ENCODE results near the gene PLD6.

Gene PLD6

DNA sequence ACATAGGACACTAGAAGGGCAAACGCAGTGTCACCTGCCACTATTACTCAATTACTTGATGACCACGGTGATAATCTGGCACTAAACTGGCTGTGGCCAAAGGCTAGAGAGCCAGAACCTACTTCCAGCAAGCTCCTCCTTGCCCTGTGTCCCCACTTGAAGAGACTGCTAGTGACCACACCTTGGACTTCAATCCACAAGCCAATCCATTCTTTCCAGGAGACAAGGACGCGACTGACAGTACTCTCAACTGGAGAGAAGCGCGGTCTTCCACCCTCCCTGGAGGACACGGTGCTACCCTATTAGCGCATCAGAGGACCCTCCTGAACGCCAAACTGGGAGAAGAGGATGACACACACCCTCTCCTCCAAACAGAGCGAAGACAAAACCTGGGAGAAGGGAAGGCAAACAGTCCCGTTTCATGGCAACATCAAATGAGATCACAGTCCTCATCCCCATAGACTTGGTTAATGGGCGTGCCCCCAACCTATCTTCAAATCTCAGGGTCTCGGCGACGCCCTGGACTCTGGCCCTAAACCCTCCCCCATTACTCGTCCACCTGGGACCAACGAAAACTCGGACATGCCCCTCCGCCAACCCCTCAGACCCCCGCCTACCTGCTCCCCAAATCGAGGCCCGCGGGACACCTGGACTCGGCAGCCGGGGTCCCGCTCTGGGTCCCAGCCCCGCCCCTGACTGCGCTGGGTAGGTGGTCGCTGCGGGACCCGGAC is 30.3 kb upstream of the PLD6 start:
- peak overlapping the region; percentile 93 for H3K4me2 ChIP-seq (ENCODE audit: low read length)
- peak overlapping the region; percentile 99 for H3K9ac ChIP-seq (ENCODE audit: low read depth, low read length)
- H3K9me3 ChIP-seq (replicated peaks; ENCODE audit: low read length): no peaks in the 10 kb centered on the region
- peaks cover 12% of the 10 kb centered on the region for H3K36me3 ChIP-seq (ENCODE audit: insufficient read depth, low read length)
- H3K4me1 ChIP-seq (ENCODE audit: control insufficient read depth, insufficient read depth, low read length): peaks cover 17% of the 10 kb centered on the region
- no peaks in the 10 kb centered on the region for H3K27me3 ChIP-seq (ENCODE audit: control insufficient read depth, insufficient read depth, low read length)
- peak overlapping the region; percentile 89 for H3K4me3 ChIP-seq (ENCODE audit: low read length)

DNA sequence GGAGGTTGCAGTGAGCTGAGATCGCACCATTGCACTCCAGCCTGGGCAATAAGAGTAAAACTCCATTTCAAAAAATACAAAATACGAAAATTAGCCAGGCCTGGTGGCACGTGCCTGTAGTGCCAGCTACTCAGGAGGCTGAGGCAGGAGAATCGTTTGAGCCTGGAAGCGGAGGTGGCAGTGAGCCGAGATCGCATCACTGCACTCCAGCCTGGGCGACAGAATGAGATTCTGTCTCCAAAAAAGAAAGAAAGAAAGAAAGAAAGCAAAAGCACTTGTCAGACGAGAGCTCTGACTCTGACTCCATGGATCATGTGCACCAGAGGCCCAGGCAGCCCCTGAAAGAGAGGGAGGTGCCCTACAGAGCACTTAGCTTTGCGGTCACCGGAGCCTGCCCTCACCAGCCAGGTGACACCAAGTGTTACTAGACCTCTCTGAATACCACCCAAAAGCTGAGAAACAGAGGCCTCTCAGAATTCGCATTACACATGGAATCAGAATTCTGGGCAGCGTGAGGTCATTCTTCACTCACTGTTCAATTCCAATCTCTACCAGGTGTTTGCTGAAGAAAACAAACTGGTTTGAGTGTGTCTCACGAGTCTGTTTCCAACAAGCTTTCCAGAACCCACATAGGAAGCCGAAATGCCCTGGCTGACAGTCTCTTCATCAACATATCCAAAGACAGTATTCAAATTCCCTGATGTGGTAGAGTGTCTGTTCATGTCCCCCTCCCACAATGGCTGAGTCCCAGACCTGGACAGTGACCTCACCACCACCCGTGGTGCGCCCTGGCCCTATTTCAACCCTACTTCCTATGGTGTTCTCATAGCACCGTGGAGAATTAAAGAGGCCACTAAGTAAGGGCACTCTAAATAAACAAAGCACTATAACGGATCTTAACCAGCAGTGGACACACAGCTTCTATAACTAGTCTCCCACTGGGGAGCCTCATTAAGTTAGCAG is 29.4 kb upstream of the PLD6 start:
- peak overlapping the region; percentile 99 for H3K9ac ChIP-seq (ENCODE audit: low read depth, low read length)
- H3K9me3 ChIP-seq (replicated peaks; ENCODE audit: low read length): no peaks in the 10 kb centered on the region
- peaks cover 17% of the 10 kb centered on the region for H3K4me1 ChIP-seq (ENCODE audit: control insufficient read depth, insufficient read depth, low read length)
- H3K4me2 ChIP-seq (ENCODE audit: low read length): peak overlapping the region; percentile 93
- peaks cover 21% of the 10 kb centered on the region for H3K36me3 ChIP-seq (ENCODE audit: insufficient read depth, low read length)
- peak overlapping the region; percentile 89 for H3K4me3 ChIP-seq (ENCODE audit: low read length)
- H3K27me3 ChIP-seq (ENCODE audit: control insufficient read depth, insufficient read depth, low read length): no peaks in the 10 kb centered on the region

DNA sequence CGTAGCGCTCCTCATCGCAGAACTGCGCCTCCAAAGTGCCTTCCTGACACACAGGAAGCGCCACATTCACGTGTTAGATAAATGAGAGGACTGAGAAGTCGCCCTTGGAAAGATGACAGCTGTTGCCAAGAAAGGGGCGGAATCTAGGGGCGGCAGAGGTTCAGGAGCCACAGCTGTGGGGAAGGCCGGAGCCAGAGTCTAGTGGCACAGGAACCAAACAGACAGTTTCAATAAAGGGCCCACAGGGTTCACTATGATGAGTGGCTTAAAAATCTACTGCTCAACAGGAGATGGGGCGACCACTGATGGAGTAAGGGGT is 26.1 kb upstream of the PLD6 start:
- no peak overlapping the region for H3K4me2 ChIP-seq (ENCODE audit: low read length)
- no peak overlapping the region for H3K9ac ChIP-seq (ENCODE audit: low read depth, low read length)
- no peaks in the 10 kb centered on the region for H3K9me3 ChIP-seq (replicated peaks; ENCODE audit: low read length)
- H3K4me3 ChIP-seq (ENCODE audit: low read length): no peak overlapping the region
- peaks cover 52% of the 10 kb centered on the region for H3K36me3 ChIP-seq (ENCODE audit: insufficient read depth, low read length)
- H3K4me1 ChIP-seq (ENCODE audit: control insufficient read depth, insufficient read depth, low read length): peaks cover 11% of the 10 kb centered on the region
- H3K27me3 ChIP-seq (ENCODE audit: control insufficient read depth, insufficient read depth, low read length): no peaks in the 10 kb centered on the region

DNA sequence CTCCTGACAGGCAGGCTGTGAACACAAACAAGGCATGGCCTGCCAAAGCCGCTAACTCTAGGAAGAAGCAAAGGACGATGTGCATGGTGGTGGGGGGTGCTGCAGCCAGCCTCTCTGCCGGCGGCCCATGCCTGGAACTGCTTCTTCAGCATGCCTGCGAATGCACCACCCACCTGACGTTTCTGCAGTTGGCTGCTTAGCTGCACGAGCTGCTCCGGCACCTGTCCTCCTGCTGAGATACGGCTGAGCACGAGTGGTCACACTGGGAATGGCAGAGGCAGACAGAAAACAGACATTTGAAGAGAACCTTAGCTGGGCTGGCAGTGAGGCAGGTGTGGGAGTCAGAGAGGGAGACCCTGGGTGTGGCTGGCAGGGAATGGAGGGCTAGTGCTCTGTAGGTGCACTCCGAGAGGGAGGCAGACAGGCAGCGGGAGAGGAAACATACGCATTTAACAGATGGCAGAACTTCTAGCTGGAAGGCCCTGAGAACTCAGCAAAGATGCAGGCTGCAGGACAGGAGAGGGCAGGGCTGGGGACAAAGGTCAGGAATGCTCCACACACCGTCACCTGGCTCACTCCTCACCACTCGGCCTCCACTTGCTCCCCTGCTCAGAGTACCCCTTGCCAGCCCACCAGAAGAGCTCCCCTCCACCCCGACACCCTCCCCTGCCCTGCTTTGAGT is 25.6 kb upstream of the PLD6 start:
- Histone ChIP-seq H3K4me1 (ENCODE audit: control insufficient read depth, insufficient read depth, low read length) (peaks cover 11% of the 10 kb centered on the region), H3K9ac (ENCODE audit: low read depth, low read length) (no peak overlapping the region), H3K9me3 (replicated peaks; ENCODE audit: low read length) (no peaks in the 10 kb centered on the region), H3K27me3 (ENCODE audit: control insufficient read depth, insufficient read depth, low read length) (no peaks in the 10 kb centered on the region), H3K4me3 (ENCODE audit: low read length) (no peak overlapping the region), H3K36me3 (ENCODE audit: insufficient read depth, low read length) (peaks cover 56% of the 10 kb centered on the region), H3K4me2 (ENCODE audit: low read length) (no peak overlapping the region)

DNA sequence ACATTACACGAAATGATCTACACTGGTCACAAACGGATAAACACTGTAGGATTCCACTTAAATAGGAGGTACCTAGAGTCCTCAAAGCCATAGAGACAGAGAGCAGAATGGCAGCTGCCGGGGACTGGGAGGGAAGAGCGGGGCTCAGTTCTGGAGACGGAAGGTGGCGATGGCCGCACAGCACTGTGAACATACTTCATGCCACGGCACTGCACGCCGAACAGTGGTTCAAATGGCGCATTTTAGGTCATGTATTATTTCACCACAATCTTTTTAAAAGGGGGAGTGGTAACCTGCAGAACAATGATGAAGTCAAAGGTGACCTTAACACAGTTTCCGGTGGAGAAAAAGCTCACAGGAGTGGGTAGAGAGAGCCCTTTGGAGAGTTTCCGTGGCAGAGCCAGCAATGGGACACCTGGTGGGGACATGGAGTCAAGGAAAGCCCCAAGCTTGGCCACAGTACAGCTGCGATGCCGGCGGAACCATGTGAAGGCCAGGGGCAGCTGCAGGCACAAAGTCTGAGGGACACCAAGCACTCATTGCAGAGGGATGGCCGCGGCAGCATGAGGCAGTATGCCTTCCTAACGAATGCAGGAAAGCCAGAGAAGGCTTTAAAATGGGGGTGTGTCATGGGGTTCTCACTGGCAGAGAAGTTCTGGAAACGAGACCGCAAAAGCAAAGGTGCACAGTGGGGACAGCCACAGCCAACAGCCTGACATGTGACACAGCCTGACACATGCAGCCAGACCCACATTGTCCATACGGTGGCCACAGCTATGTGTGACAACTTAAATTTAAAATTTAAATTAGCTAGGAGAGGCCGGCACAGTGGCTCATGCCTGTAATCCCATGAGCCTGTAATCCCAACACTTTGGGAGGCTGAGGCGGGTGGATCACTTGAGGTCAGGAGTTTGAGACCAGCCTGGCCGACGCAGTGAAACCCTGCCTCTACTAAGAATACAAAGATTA is 23.6 kb upstream of the PLD6 start:
- Histone ChIP-seq H3K27me3 (ENCODE audit: control insufficient read depth, insufficient read depth, low read length) (no peaks in the 10 kb centered on the region), H3K9ac (ENCODE audit: low read depth, low read length) (no peak overlapping the region), H3K4me2 (ENCODE audit: low read length) (no peak overlapping the region), H3K36me3 (ENCODE audit: insufficient read depth, low read length) (peaks cover 76% of the 10 kb centered on the region), H3K4me3 (ENCODE audit: low read length) (no peak overlapping the region), H3K4me1 (ENCODE audit: control insufficient read depth, insufficient read depth, low read length) (no peaks in the 10 kb centered on the region), H3K9me3 (replicated peaks; ENCODE audit: low read length) (no peaks in the 10 kb centered on the region)

DNA sequence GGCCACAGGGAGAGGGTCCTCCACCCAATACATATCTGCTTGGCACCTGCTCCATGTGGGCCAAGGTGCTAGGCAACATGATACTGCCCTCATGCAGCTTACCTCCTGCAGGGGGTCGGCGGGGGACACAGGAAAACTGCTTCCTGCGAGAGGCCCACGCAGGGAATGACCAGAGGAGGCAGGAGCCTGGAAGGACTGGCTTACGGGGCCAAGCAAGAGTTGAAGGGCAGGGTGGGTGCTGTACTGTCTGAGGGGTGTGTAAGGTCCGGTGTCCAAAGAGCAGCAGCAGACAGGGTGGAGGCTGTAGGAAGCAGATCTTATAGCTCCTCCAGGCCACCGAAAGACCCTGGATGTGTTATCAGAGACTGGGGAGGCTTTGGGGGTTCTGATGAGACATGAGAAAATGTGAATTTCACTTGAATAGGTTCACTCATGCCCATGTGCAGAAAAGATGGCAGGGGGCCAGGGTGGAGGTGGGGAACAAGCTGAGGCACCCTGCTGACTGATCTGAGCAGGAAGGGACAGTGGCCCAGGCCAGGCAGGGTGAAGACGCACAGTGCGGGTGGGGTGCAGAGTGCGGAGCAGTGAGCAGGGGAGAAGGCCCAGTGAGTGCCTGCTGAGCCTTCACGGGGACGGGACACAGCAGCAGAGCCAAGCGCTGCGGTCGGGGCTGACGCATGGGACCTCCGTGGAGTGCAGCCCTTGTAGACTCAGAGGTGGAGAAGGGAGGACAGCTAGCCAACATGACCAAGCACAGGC is 22.6 kb upstream of the PLD6 start:
- Histone ChIP-seq H3K36me3 (ENCODE audit: insufficient read depth, low read length) (peaks cover 86% of the 10 kb centered on the region), H3K4me3 (ENCODE audit: low read length) (no peak overlapping the region), H3K4me1 (ENCODE audit: control insufficient read depth, insufficient read depth, low read length) (no peaks in the 10 kb centered on the region), H3K9me3 (replicated peaks; ENCODE audit: low read length) (no peaks in the 10 kb centered on the region), H3K27me3 (ENCODE audit: control insufficient read depth, insufficient read depth, low read length) (no peaks in the 10 kb centered on the region), H3K4me2 (ENCODE audit: low read length) (no peak overlapping the region), H3K9ac (ENCODE audit: low read depth, low read length) (no peak overlapping the region)

DNA sequence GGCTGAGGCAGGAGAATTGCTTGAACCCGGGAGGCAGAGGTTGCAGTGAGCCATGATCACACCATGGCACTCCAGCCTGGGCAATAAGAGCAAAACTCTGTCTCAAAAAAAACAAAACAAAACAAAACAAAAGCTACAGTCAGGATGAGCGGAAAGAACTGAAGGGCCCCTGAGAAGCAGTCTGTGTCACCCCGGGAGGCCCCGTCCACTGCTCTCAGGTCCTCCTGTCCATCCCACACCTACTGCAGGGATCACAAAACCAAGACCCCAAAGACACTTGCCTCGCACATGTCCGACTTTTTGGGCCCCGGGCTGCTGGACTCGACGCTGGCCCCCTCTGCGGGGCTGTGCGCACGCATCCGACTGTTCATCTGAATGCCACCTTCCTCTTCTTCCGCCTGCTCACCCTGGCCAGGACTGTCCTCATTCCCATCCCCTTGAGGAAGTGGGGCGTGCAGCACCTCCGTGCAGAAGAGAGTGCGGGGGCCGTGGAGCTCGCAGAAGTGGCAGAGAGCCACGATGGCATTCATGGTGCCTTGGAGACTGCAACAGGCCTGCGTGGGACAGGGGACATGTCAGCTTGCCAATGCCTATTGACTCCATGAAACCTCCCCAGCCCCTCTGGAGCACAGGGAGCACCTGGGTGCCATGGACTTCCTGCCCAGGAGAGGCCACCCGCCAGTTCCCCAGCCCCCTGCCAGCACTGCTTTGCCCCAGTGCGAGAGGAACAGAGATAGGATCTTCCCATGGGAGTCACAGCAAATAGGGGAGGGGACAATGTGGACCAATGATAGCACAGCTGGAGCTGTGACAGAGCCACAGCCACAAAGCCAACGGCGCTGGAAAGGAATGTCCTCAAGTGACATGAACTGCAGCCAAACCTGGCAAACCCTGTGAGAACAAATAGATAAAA is 21.7 kb upstream of the PLD6 start:
- H3K9ac ChIP-seq (ENCODE audit: low read depth, low read length): no peak overlapping the region
- H3K4me3 ChIP-seq (ENCODE audit: low read length): no peak overlapping the region
- H3K9me3 ChIP-seq (replicated peaks; ENCODE audit: low read length): no peaks in the 10 kb centered on the region
- no peaks in the 10 kb centered on the region for H3K4me1 ChIP-seq (ENCODE audit: control insufficient read depth, insufficient read depth, low read length)
- no peaks in the 10 kb centered on the region for H3K27me3 ChIP-seq (ENCODE audit: control insufficient read depth, insufficient read depth, low read length)
- peaks cover 92% of the 10 kb centered on the region for H3K36me3 ChIP-seq (ENCODE audit: insufficient read depth, low read length)
- no peak overlapping the region for H3K4me2 ChIP-seq (ENCODE audit: low read length)

DNA sequence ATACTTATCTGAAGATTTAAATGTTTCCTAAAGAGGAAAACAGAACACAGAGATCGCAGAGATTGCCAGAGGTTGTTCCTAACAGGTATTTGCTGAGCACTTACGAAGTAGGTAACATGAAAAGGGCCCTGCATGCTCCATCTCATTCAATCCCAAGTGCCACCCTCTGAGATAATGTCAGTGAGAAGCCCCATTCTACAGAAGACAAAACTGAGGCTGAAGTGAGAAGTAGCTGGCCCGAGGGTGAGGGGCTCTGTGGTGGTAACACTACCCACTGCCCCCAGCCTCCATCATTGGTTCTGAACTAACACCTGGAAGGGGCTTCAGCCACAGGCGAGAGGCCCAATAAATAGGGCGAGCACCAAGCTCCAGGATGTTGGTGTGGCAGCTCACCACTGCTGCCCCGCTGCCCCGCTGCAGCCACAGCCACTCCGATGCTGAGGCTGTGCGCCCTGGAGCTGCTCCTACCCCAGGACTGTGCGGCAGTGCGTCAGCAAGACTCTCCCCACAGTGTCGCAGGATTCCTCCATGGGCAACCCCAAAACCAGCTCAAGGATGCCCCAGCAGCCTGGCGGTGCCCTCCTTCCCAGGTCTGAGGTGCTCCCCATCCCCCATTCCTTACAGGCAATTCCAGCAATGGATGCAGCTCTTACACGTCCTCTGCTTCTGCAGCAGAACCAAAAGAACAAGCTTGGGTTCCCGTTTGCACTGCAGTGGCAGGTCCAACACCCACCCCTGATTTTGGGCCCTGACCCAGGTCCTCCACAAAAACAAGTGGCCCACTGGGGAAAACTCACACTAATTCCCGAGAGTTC is 20.5 kb upstream of the PLD6 start:
- Histone ChIP-seq H3K9ac (ENCODE audit: low read depth, low read length) (no peak overlapping the region), H3K4me1 (ENCODE audit: control insufficient read depth, insufficient read depth, low read length) (no peaks in the 10 kb centered on the region), H3K4me3 (ENCODE audit: low read length) (no peak overlapping the region), H3K36me3 (ENCODE audit: insufficient read depth, low read length) (peaks cover 92% of the 10 kb centered on the region), H3K27me3 (ENCODE audit: control insufficient read depth, insufficient read depth, low read length) (no peaks in the 10 kb centered on the region), H3K4me2 (ENCODE audit: low read length) (no peak overlapping the region), H3K9me3 (replicated peaks; ENCODE audit: low read length) (no peaks in the 10 kb centered on the region)

DNA sequence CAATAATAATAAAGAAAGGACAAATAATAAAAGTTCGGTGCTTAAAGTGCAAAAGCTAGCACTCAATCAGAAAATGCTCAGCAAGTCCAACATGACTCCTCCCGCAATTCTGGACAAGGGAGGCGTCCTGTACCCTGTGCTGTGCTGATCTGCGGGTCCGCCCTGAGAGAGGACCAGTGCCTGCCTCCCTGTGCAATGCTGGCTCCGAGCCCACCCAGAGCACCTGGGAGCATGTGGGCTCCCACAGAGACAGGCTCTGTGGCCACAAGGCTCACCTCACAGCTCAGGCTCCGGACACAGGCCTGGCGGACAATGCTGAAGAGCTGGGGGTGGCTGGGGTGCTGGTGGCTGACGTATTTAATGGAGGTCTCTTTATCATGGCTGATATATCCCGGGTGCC is 19.8 kb upstream of the PLD6 start:
- no peak overlapping the region for H3K9ac ChIP-seq (ENCODE audit: low read depth, low read length)
- H3K27me3 ChIP-seq (ENCODE audit: control insufficient read depth, insufficient read depth, low read length): no peaks in the 10 kb centered on the region
- no peak overlapping the region for H3K4me2 ChIP-seq (ENCODE audit: low read length)
- H3K36me3 ChIP-seq (ENCODE audit: insufficient read depth, low read length): peaks cover 92% of the 10 kb centered on the region
- no peak overlapping the region for H3K4me3 ChIP-seq (ENCODE audit: low read length)
- H3K9me3 ChIP-seq (replicated peaks; ENCODE audit: low read length): no peaks in the 10 kb centered on the region
- H3K4me1 ChIP-seq (ENCODE audit: control insufficient read depth, insufficient read depth, low read length): no peaks in the 10 kb centered on the region

All from skeletal muscle satellite cell (primary cell).